GM19035 (cell line): Measurements from ENCODE around the gene BABAM2.

Source experiments
- ATAC-seq: cut with Tn5 transposase; IDR thresholded peaks from one replicate; pipeline ENCODE4 v1.9.1; 2021; ENCODE audit not compliant: unreplicated experiment

BABAM2 gene

DNA sequence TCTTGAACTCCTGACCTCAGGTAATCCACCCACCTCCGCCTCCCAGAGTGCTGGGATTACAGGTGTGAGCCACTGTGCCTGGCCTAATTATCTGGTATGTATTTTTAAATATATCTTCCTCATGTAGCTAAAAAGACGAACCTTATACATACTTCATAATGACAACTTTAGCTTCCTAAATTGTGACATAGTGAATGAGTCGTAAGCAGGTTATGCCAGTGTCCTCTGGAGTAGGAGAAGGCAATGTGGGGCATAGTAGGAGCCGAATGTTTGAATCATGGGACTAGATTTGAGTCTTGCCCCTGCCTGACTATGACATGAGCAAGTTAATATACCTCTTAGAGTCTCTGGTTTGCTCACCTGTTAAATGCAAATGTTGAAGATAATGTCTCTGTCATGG is 406.4 kb downstream of the BABAM2 start:
- ATAC-seq, result no peak

DNA sequence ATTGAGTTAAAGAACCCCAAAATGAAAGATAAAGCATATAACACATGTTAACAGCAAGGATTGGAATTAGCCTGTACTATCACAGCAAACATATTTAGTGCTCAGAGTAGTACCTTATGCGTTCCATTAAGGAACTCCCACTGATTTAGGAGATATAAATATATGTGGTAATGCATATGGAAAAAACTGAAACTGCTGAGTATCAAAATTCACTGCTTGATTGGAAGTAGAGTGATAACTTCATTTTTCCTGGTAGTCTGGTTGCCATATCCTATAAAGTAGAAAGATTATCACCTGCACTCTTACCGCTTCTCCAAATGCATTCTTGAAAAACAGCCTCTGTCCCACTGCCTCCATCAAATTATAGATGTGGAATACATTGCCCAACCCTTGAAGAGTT is 407.0 kb downstream of the BABAM2 start:
- ATAC-seq, result no peak

DNA sequence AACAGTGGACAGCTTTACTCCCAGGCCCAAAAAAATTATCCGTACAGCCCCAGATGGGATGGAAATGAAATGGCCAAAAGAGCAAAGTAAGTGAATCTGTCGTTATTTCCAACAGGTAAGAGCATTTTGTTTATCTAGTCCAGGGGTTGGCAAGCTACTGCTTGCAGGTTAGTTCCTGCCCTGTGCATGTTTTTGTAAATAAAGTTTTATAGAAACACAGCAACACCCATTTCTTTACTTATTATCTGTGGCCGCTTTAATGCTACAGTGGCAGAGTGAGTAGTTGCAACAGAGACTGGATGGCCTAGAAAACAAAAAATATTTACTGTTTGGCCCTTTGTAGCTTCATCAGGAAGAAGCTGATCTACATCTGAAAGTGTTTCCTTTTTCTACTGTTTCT is 407.9 kb downstream of the BABAM2 start:
- no peak for ATAC-seq

DNA sequence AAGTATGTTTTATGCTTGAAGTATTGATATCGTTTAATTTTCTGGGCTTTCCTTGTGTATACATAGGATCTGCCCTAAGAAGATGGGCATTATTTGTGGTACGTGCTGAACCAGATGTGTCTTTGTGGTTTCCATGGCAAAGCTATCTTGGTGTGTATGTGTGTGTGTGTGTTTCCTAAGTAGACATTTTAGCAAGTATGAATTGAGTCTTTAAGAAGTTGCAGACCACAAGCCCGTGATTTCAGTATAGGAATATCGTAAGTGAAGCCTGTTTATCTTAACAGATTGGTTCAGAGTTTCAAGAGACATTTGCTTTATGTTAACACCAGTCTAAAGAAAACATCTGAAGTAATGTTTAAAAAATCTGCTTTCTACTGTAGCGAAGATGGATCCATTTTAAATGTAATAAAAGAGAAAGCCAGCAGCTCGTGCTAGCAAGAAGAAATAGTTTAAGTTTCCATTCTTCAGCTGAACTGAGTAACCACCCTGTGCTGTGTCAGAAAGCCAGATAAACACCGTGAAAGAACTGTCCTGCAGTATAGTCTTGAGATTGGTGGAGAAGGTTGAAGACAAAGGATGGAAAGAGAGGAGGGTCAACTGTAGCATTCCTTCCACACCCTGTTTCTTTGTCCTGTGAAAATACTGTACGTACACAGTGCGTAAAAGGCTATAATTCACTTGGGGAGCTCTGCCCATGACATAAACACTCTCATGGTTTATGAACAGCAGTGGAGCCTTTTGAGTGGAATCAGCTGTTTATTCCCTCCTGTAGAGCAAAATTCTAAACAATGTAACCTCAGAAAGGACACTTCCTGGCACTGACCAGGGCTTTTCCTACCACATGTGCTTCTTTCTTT is 410.2 kb downstream of the BABAM2 start:
- ATAC-seq, result no peak

GRCh38 chr2:28305202-28305601 is 414.7 kb downstream of the BABAM2 start:
- no peak for ATAC-seq

GRCh38 chr2:28310107-28310506 is 419.6 kb downstream of the BABAM2 start:
- no peak for ATAC-seq

DNA sequence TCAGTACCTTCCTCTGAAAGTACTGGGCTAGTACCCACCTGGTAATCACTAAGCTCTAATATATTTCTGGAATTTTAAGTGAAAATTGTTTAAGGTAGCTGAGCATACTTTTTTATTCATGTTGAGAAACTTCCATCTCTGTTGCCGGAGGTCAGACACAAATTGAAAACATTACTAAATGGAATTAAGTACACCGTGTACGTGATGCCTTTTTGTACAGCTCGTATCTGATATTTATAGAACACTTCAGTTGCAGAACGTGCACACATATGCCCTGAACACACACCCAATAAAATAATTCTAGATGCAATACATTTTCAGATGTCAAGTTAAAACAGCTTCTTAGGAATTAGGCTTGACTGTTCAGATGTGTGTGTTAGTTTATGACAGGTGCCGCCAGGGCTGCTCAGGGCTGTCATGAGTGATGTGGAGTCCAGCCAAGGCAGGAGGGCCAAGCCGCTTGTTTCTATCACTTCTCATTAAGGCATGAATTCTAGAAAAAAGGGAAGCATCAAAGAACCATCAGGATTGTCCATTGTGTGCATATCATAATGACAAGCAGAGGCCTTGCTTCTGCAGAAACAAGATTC is 421.2 kb downstream of the BABAM2 start:
- no peak for ATAC-seq

- no peak for ATAC-seq
These were observed 422.0 kb downstream of the BABAM2 start for GRCh38 chr2:28312307-28313219.

DNA sequence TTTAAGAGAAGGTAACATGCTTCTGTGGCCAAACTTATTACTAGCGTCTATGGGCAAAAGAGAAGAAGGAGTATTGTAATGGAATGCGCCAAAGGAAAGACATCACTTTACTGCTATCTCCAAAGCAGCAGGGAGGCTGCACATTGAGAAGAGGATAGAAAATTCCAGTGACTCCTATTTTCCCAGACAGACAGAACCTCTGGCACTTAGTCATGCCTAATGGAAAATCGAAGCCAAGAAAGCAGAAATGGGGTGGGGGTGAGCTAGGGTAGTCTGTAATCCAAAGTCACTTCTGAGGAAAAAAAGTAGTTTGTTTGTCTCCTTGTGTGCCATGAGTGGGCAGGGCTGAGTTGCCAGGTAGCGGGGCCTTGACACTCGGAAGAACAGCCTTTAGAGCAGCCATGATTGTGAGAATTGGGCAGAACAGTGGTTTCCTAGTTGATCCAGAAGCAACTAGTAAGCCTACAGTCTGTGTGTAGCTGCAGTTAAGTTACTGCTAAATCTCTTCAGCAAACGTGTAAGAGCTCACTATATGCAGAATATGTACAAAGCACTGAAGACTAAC is 422.8 kb downstream of the BABAM2 start:
- ATAC-seq, result no peak

GRCh38 chr2:28314968-28315367 is 424.4 kb downstream of the BABAM2 start:
- ATAC-seq, result no peak

DNA sequence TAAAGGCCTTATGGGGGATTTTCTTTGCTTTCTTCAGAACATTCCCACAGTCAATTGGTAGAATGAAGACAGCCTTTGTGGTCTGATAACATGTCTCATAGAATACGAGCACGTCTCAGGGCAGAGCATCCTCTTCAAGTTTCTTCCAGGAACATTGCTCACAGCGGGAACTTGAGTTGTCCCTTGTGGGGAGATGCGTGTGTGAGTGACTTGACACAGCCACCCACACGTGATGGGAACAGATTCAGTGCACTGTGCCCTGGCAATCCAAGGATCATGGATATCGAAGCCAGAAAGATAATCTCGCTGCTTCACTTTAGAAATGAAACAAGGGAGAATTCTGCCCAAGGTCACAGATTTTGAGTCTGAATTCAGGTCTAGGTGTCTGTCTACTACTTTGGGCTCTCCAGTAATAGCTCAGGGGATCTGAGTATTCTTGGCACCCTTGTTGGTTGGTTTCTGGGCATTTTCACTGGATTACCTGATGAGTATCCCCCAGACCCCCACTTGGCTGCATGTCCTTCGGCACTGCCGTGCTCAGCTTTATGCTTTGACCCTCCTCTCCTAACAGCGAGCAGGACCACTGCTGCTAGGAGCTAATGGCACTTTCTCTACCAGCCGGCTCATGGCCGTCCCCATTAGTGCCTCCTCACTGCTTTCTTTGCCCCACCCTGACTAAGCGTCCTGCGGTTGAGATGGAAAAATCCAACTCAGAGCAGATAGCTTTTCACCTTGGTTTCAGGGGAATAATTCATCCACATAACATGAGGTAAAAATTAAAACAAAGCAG is 426.2 kb downstream of the BABAM2 start:
- ATAC-seq, result no peak

DNA sequence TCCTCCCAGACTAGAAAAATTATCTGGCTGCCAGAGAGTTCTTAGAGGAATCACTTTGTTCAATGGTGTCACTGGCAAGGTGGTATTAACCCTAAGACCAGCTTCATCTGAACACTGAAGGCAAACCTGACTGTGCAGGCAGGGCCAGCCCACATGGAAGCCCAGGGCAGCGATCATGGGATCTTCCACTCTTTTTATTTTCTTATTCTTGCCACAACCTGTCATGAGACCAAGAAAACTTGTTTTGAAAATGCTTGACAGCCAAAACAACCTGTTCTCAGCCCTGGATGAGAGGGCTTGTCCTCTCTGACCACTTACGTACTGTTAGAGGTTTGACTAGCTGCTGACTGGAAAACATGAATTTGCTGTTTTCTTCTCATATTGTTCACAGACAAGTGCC is 426.9 kb downstream of the BABAM2 start:
- no peak for ATAC-seq

- no peak for ATAC-seq
These were observed 427.5 kb downstream of the BABAM2 start for GRCh38 chr2:28318023-28318422.

DNA sequence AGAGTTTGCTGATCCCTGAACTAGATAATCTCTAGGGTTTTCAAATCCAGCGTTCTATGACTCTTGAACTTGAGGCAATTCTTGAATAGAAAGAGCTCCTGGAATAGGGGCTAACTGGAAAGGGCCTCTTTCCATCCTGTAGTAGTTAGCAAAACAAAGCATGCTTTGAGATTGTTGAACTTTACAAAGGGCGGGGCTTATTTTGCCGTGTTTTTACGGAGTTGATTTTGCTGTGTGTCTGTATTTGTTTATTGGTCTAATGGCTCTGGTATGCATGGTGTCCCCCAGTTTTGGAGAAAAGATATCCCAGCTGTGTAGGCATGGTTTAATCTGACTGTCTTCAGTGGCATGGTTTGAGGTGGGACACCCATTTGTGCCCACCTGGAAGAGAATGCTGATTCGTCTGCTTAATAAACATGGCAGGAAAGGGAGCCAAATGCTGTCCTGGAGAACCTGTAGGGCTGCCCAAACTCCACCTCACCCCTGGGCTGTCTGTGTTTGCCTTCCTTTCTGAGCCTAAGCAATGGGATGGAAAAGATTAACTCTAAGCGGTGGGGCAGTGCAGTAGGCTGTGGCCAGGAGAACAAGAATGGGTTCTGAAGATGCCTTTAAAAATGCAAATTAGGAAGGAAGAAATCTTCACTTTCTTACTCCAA is 428.1 kb downstream of the BABAM2 start:
- no peak for ATAC-seq

- ATAC-seq, result no peak
These were observed 428.8 kb downstream of the BABAM2 start for GRCh38 chr2:28319118-28320008.

- no peak for ATAC-seq
These were observed 429.5 kb downstream of the BABAM2 start for GRCh38 chr2:28320009-28320365.

DNA sequence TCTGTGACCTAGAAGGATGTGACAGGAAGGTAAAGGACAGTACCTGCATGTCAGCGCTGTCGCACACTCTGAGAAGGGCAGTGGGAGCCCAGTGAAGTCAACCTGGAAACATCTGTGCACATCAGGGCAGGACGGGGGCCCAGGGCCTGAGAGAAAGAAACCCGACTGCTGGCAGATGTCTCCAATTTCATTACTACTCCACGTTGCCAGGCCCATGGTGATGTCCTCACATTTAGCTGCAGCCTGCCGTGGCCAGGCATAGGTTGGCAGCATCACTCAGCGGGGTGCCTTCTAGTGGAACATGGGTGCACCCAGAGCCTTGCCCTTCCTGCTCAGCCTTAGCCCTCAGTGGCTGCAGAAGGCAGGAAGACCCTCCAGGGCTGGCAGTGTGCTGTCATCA is 429.8 kb downstream of the BABAM2 start:
- no peak for ATAC-seq

- ATAC-seq, result no peak
These were observed 430.9 kb downstream of the BABAM2 start for GRCh38 chr2:28321426-28321825.

- ATAC-seq, result no peak
These were observed 431.5 kb downstream of the BABAM2 start for GRCh38 chr2:28322051-28322450.
